ENCODE results near the gene TNRC6B. TPM values are rescaled to one million over a fixed set of nuclear protein-coding genes. Genes with fewer than 3 reads are reported as not detected.
A peak's percentile ranks its signal among the peaks of the same experiment; 100 is the strongest.
"Not testable (repeated sequence)": the region's sequence is repeated elsewhere in the genome, so short reads cannot be mapped to it uniquely, and the experiment has no call there.

Gene TNRC6B
- total RNA-seq, 4 donors from 2014 or later = 34.5 to 57.0 (median 45.4) TPM

DNA sequence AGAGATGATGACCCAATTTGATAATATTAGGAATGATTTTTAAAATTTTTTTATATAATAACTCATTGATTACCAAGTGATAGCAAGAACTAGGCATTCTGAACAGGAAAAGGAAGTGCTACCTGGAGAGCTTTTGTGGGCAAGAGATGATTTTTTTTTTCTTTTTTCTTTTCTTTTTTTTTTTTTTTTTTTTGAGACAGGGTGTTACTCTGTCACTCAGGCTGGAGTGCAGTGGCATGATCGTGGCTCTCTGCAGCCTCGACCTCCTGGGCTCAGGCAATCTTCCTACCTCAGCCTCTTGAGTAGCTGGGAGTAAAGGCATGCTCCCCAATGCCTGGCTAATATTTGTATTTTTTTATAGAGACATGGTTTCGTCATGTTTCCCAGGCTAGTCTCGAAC, 40.4 kb downstream of the TNRC6B start:
- no peak for TF ChIP-seq EP300 (IDR thresholded peaks at IDR 0.05)
- Histone ChIP-seq H3K27me3 (no peaks in the 10 kb centered on the region), H3K36me3 (no peaks in the 10 kb centered on the region), H3K4me1 (peaks cover 62 to 94% (median 91%) of the 10 kb centered on the region in 4 donors), H3K27ac (replicated peaks in 1 of 4) (peak overlapping the region; percentile 79 to 83 (median 81)), H3K4me3 (no peak overlapping the region), H3K9me3 (no peaks in the 10 kb centered on the region)
- WGBS = 94% methylated on average over 4 of the region's 4 CpGs
- DNase-seq (ENCODE audit: extremely low spot score) = no peak
- intact Hi-C loops (cut with DNase I) = no loop called here

DNA sequence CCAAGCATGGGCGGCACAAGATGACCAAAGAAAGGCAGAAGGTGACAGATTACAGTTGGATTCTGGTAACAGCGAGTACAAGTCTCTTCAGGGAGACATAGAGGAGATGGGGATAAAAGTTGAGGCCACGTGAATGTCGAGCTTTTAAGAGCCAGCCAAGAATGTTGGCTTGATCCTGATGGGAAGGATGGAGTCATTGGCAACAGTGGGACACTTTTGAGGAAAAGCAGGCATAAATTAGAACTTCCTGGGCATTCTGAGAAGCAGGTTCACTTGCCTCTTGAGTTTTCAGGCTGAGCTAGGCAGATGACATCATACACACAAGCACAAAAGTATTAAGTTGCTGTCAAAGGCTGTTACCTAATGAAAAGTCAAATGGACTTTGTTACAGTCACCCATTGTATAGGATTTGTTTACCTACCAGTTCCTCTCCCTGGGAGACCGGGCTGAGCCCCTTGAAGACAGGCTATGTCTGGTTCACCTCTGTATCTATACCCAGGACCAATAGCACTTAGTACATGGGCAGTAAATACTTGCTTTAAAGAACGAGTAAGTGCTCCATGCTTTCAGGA, 41.1 kb downstream of the TNRC6B start:
- peak overlapping the region; percentile 79 to 83 (median 81) for H3K27ac ChIP-seq (replicated peaks in 1 of 4)
- intact Hi-C loops (cut with DNase I) = no loop called here
- TF ChIP-seq EP300 (IDR thresholded peaks at IDR 0.05) (no peak), POLR2AphosphoS5 (IDR thresholded peaks at IDR 0.05) (peak in 1 of 2 donors; percentile 30), POLR2A (IDR thresholded peaks at IDR 0.05; ENCODE audit: low read depth) (no peak)
- TF ChIP-seq, protein P1, sequence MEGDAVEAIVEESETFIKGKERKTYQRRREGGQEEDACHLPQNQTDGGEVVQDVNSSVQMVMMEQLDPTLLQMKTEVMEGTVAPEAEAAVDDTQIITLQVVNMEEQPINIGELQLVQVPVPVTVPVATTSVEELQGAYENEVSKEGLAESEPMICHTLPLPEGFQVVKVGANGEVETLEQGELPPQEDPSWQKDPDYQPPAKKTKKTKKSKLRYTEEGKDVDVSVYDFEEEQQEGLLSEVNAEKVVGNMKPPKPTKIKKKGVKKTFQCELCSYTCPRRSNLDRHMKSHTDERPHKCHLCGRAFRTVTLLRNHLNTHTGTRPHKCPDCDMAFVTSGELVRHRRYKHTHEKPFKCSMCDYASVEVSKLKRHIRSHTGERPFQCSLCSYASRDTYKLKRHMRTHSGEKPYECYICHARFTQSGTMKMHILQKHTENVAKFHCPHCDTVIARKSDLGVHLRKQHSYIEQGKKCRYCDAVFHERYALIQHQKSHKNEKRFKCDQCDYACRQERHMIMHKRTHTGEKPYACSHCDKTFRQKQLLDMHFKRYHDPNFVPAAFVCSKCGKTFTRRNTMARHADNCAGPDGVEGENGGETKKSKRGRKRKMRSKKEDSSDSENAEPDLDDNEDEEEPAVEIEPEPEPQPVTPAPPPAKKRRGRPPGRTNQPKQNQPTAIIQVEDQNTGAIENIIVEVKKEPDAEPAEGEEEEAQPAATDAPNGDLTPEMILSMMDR (IDR thresholded peaks at IDR 0.05) = no peak

DNA sequence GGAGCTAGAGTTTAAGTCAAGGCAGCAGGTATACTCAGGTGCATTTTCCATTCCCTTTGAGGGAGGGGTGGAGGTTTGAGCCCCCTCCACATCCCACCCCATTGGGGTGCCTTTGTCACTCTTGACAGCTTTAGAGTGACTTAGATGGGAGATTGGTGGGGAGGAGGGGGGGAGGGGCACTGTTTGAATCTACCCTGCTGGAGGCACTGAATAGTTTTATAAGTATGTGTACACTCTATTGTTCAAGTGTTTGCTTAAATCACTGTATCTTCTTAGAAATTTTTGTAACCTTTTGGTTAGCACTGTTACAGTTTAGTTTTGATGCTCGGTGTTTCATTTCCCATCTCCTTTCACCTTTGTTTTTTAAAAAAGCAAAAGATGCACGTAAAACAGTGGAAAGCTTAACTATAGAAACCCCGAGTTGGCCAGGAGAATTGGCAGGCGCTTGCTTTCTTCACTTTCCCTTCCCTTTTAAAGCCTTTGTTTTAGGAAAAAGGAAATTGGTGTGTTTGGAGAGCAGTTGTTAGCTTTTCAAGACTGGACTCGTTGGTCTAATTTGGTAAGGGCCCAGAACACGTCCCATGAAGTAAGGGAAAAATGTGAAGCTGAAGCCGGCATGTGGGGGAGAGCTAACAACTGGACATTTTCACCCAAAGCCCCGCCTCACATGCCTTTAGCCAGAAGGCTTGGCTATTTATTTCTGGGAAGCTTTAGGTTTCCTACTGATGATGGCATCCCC, 42.8 kb downstream of the TNRC6B start:
- 8% methylated on average over 8 of the region's 8 CpGs for WGBS
- no peaks in the 10 kb centered on the region for H3K27me3 ChIP-seq
- TF ChIP-seq EP300 (IDR thresholded peaks at IDR 0.05) = no peak
- TF ChIP-seq POLR2A (IDR thresholded peaks at IDR 0.05; ENCODE audit: low read depth) = no peak
- TF ChIP-seq, protein P1 (IDR thresholded peaks at IDR 0.05) = no peak
- TF ChIP-seq POLR2AphosphoS5 (IDR thresholded peaks at IDR 0.05) = no peak
- no peaks in the 10 kb centered on the region for H3K9me3 ChIP-seq
- no peaks in the 10 kb centered on the region for H3K36me3 ChIP-seq
- peaks cover 59 to 93% (median 88%) of the 10 kb centered on the region in 4 donors for H3K4me1 ChIP-seq
- peak overlapping the region in 3 of 4 donors; percentile 1 to 17 (median 8) for H3K4me3 ChIP-seq
- H3K27ac ChIP-seq (replicated peaks in 1 of 4) = peak overlapping the region; percentile 79 to 83 (median 81)
- no peak for DNase-seq (ENCODE audit: extremely low spot score)
- intact Hi-C loops (cut with DNase I) = no loop called here

More for the DNA sequence above, 41.1 kb downstream of the TNRC6B start:
- Histone ChIP-seq H3K4me3 (no peak overlapping the region), H3K4me1 (peaks cover 57 to 94% (median 89%) of the 10 kb centered on the region in 4 donors), H3K9me3 (no peaks in the 10 kb centered on the region), H3K27me3 (no peaks in the 10 kb centered on the region), H3K36me3 (no peaks in the 10 kb centered on the region)
- 57% methylated on average over 6 of the region's 6 CpGs for WGBS
- DNase-seq (ENCODE audit: extremely low spot score) = no peak

DNA sequence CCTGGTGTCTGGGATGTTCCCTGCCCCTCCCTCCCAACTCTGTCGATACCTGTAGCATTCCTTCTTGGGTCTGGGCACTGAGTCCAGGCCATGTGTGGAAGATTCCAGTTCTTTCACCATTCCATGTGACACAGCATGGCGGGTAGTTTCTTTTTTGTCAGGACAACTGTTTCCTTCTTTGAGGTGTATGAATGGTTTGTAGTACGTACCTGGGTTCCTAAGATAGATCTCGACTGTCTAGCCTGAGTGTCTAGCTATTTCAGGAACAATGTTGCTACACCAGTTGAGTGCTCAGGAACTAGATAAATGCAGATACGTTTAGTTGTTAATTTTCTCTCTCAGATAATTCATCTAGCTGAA, 43.3 kb downstream of the TNRC6B start:
- Histone ChIP-seq H3K4me1 (peaks cover 54 to 89% (median 83%) of the 10 kb centered on the region in 4 donors), H3K36me3 (no peaks in the 10 kb centered on the region), H3K4me3 (peak overlapping the region in 3 of 4 donors; percentile 1 to 17 (median 8)), H3K27me3 (no peaks in the 10 kb centered on the region), H3K9me3 (no peaks in the 10 kb centered on the region), H3K27ac (replicated peaks in 1 of 4) (peak overlapping the region; percentile 79 to 83 (median 81))
- intact Hi-C loops (cut with DNase I) = no loop called here
- no peak for DNase-seq (ENCODE audit: extremely low spot score)
- TF ChIP-seq EP300 (IDR thresholded peaks at IDR 0.05) (no peak), POLR2AphosphoS5 (IDR thresholded peaks at IDR 0.05) (peak in 1 of 2 donors; percentile 25)
- 36% methylated on average over 5 of the region's 5 CpGs for WGBS

DNA sequence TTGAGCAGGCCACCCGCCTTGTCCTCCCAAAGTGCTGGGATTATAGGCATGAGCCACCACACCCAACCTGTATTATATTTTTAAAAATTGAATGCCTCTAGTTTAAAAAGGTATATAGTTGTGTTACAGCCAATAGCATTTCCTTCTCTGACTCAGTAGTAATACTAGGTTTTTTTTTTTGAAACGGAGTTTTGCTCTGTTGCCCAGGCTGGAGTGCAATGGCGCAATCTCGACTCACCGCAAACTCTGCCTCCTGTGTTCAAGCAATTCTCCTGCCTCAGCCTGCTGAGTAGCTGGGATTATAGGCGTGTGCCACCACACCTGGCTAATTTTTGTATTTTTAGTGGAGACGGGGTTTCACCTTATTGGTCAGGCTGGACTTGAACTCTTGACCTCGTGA, 45.3 kb downstream of the TNRC6B start:
- H3K4me1 ChIP-seq = peaks cover 51 to 82% (median 74%) of the 10 kb centered on the region in 4 donors
- H3K9me3 ChIP-seq; DNase-seq (ENCODE audit: extremely low spot score); H3K4me3 ChIP-seq; H3K36me3 ChIP-seq; H3K27me3 ChIP-seq; intact Hi-C loops (cut with DNase I): not testable (repeated sequence)
- WGBS = 91% methylated on average over 8 of the region's 8 CpGs
- H3K27ac ChIP-seq (replicated peaks in 1 of 4) = peak overlapping the region in 1 of 4 donors; percentile 14

DNA sequence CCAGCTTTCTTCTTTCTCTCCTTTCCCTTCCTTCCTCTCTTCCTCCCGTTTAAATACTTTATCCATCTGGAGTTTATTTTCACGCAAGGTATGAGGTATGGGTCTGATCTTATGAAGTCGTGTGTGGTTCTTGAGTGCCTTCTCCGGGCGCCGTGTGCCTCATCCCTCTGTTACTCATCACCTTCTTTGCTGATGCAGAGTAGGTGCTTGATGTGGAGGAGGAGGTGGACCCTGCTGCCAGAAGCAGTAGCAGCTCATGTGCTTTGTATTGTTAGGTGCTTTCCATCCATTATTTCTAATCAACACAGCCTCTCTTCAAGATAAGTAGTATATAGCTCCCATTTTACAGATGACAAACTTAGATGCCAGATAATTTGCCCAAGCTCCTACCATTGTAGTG, 47.0 kb downstream of the TNRC6B start:
- WGBS = 58% methylated on average over 6 of the region's 6 CpGs
- intact Hi-C loops (cut with DNase I) = no loop called here
- H3K27ac ChIP-seq (replicated peaks in 1 of 4) = peak overlapping the region in 2 of 4 donors; percentile 17 to 30
- H3K9me3 ChIP-seq = no peaks in the 10 kb centered on the region
- no peaks in the 10 kb centered on the region for H3K36me3 ChIP-seq
- H3K27me3 ChIP-seq = no peaks in the 10 kb centered on the region
- H3K4me1 ChIP-seq = peaks cover 37 to 82% (median 65%) of the 10 kb centered on the region in 4 donors
- DNase-seq (ENCODE audit: extremely low spot score) = no peak
- TF ChIP-seq POLR2A (IDR thresholded peaks at IDR 0.05; ENCODE audit: low read depth) (no peak), POLR2AphosphoS5 (IDR thresholded peaks at IDR 0.05) (no peak), EP300 (IDR thresholded peaks at IDR 0.05) (no peak)
- TF ChIP-seq, protein P1 (IDR thresholded peaks at IDR 0.05) = no peak
- no peak overlapping the region for H3K4me3 ChIP-seq
